Myocyte (in vitro differentiated cells): ENCODE measurements around the gene KRTAP19-3. TPM values are rescaled to one million over a fixed set of nuclear protein-coding genes. Genes with fewer than 3 reads are reported as not detected.
"Not testable (repeated sequence)": the region's sequence is repeated elsewhere in the genome, so short reads cannot be mapped to it uniquely, and the experiment has no call there.

Experiments used
- DNase-seq: peaks from one replicate; pipeline ENCODE4 v3.0.0-alpha.2; 2012; ENCODE audit warnings: low read depth
- polyA plus RNA-seq: library from polyadenylated mRNA; unstranded; fragments of >200 nt; gene quantifications from one replicate; pipeline ENCODE4 v1.2.1, GENCODE V29; 2012; ENCODE audit warnings: missing spikeins
- total RNA-seq: library from RNA; depleted of rRNA; stranded (reverse); fragments of >200 nt; gene quantifications from 2 replicates; pipeline ENCODE4 v1.2.3, GENCODE V29; 2014

The KRTAP19-3 gene
- total RNA-seq, result not detected in 2 replicates
- not detected for polyA plus RNA-seq

DNA sequence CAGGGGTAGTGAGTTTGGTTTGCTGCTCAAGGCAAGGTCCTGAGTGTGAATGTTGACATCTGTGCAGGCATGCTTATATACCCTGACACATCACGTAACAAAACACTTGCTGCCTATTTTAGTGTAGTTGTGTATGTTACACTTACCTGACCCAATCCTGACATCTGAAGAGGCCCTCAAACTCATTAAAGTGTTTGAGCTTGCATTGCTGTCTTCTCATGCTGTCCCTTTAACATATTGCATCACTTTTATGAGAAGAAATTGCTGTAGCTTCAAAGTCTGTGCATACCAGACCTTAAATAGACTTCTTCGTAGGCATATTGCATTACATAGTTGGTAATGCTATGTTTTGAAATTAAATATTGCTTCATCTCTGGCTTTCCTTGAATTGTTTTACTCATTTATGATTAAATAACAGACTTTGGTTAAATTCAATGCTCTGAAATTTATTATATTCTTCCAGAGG lies at the start of gene KRTAP19-3:
TSS of gene KRTAP19-3 (minus strand) at position 51 of the 466 bp plus-strand sequence. CDS start 56 bp downstream, outside the sequence.
- no peak for DNase-seq

DNA sequence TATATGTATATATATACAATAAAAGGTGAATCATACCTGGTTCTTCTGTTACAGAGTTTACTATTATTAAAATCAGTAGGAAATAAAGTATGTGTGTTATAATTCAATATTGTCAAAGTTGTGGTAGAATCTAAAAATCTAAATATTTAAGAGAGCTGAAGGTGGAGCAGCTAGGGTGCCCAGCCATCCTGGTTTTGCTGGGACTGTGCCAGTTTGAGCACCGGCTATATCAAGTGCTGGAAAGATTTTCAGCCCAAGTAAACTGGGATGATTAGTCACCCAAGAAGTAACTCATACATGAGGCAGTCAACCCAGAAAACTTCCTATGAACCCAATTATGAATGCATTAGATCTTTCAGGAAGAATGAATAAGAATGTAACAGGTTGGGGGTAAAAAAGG lies 27.1 kb upstream of the KRTAP19-3 start:
- DNase-seq, result no peak

DNA sequence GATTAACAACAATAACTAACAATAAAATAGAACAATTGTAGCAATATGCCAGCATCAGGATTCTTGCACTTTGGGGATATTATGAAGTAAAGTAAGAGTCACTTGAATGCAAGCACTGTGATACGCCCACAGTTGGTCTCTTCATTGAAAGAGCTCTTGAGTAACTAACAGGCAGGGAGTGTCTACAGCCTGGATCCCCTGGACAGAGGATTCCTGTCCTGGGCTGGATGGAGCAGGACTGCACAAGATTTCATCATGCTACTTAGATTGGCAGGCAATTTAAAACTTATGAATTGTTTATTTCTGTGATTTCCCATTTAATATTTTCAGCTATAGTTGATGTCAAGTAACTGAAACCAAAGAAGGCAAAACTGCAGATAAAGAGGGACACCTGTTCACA lies 23.9 kb upstream of the KRTAP19-3 start:
- DNase-seq, result no peak

DNA sequence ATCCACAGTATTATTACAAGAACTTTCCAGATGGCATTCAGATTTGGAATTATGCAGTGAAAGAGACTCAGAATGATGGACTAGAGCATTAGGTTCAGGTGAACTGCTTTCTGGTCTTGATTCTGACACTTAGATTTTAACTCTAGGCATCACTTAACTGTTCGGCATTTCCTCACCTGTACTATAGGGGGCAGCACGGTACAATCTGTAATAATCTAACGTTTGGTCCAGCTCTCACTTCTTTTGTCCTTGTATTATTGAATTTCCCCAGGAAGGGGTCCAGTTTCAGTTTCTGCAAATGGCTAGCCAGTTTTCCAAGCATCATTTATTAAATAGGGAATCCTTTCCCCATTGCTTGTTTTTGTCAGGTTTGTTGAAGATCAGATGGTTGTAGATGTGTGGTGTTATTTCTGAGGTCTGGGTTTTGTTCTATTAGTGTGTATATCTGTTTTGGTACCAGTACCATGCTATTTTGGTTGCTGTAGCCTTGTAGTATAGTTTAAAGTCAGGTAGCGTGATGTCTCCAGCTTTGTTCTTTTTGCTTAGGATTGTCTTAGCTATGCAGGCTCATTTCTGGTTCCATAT lies 13.9 kb upstream of the KRTAP19-3 start:
- not testable (repeated sequence) for DNase-seq

DNA sequence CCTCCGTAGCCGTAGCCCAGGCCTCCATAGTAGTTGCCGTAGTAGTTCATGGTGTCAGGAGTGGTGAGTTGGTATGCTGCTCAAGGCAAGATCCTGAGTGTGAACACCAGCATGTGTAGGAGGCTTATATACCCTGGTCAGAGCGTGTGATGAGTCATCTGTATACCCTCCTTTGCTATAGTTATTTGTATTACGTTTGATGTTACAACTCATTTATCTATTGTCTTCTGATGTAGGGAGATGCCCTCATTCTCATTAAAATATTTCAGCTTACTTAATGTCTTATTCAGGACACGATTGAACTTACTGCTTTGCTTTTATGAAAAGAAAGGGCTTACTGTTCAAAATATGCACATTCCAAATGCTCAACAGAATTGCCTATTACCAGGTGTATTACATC lies 10.2 kb upstream of the KRTAP19-3 start, which contains the start of gene KRTAP19-5:
TSS of gene KRTAP19-5 (minus strand) at position 101 of the 400 bp plus-strand sequence. CDS start at position 50, 51 bp downstream.
- DNase-seq, result no peak

DNA sequence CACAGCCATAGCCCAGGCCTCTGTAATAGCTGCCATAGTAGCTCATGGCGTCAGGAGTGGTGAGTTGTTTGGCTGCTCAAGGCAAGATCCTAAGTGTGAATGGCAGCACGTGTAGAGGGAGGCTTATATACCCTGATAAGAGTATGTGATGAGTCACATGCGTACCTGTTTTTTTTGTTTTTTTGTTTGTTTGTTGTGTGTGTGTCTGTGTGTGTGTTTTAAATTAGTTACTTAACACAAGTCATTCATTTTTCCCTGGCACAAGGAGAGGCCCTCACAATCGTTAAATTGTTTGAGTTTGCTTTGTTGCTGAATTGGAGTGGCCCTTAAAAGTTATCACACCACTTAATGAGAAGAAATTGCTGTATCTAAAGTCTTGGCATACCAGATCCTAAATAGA lies 5.3 kb upstream of the KRTAP19-3 start, which contains the start of gene KRTAP19-4:
TSS of gene KRTAP19-4 (minus strand) at position 101 of the 400 bp plus-strand sequence. CDS start at position 46, 55 bp downstream.
- no peak for DNase-seq

DNA sequence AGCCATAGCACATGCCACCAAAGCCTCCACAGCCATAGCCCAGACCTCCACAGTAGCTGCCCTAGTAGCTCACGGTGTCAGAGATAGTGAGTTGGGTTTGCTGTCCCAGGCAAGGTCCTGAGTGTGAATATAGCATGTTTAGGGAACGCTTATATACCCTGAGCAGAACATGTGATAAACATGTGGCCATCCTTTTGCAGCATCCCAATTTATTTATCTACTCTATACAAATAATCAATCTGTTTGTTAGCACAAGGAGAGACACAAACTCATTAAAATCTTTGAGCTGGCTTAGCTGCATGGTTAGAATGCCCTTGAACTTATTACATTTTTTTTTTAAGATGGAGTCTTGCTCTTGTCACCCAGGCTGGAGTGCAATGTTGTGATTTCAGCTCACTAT lies 4.5 kb downstream of the KRTAP19-3 start, which contains the start of gene KRTAP19-2:
TSS of gene KRTAP19-2 (minus strand) at position 101 of the 400 bp plus-strand sequence. CDS start at position 13, 88 bp downstream.
- DNase-seq, result no peak

DNA sequence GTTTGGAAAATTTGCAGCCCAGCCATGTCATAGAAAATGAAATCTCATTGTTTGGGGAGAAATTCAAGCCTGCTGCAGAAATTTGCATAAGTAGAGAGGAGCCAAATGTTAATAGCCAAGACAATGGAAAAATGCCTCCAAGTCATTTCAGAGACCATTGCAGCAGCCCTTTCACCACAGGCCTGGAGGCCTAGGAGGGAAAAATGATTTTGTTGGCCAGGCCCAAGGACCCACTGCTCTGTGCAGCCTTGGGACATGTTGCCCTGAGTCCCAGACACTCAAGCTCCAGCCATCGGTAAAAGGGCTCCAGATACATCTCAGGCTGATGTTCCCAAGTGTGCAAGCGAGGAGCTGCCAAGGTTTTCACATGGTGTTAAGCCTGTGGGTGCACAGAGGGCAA lies 5.6 kb downstream of the KRTAP19-3 start:
- DNase-seq, result no peak

DNA sequence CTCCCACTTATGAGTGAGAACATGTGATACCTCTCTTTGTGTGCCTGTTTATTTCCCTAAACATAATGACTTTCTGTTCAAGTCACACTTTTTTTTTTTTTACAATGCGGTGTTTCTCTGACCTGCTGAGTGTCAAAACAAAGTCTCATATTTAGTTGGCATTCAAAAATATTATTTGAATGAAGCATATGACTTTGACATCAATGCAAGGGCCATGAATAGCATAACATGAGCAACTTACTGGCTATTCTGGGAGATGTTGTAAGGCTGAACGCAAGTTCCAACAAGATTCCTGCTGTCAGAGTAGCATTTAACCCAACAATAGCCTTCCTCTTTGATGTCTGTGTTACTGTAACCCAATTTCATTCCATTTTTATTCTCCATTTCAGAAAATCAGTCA lies 9.7 kb downstream of the KRTAP19-3 start:
- DNase-seq, result no peak

DNA sequence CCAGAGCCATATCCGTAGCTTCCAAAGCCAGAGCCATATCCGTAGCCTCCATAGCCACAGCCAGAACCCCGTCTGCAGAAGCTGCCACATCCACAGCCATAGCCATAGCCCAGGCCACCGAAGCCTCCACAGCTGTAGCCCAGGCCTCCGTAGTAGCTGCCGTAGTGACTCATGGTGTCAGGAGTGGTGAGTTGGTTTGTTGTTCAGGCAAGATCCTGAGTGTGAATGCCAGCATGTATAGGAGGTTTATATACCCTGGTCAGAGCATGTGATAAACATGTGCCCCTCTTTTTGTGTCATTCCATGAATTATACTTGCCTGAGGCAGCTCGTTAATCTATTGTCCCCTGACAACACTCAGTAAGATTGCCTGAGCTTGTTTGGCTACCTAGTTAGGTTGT lies 11.7 kb downstream of the KRTAP19-3 start, which contains the start of gene KRTAP19-1:
TSS of gene KRTAP19-1 (minus strand) at position 223 of the 400 bp plus-strand sequence. CDS start at position 173, 50 bp downstream.
- no peak for DNase-seq

DNA sequence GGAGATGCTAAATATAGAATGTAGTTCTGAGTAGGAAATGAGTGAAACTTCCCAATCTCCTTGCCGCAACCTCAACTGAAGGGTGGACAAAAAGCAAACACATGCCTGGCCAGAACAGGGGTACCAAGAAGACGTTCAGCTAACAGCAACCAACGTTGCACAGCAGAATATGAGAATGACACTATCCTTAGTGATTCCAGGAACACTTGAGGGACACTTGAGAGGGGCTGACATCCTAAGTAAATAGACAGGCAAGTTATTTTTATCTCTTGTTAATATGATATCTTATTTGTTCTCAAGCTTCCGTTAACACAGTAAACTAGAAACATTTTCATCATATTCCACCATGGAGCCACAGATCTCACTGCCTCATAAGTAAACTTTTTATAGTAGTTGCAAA lies 12.6 kb downstream of the KRTAP19-3 start:
- DNase-seq, result no peak

DNA sequence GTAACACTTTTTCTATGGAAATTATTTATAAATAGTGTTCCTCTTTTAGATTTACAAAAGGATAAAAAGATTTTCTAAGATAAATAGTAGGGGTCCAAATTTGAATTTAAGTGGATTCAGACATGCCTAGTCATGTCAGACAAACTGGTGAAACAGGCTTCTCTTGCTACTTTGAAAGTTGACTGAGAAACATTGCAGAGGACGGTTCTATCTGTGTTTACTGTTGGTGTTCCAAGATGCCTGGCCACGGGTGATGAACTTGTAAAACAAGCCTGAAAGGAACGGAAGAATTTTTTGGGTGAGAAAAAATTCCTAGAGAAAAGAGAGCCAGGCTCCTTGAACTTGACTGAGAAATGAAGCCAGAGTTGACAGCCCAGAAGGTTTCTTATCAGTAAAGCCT lies 13.8 kb downstream of the KRTAP19-3 start:
- no peak for DNase-seq

DNA sequence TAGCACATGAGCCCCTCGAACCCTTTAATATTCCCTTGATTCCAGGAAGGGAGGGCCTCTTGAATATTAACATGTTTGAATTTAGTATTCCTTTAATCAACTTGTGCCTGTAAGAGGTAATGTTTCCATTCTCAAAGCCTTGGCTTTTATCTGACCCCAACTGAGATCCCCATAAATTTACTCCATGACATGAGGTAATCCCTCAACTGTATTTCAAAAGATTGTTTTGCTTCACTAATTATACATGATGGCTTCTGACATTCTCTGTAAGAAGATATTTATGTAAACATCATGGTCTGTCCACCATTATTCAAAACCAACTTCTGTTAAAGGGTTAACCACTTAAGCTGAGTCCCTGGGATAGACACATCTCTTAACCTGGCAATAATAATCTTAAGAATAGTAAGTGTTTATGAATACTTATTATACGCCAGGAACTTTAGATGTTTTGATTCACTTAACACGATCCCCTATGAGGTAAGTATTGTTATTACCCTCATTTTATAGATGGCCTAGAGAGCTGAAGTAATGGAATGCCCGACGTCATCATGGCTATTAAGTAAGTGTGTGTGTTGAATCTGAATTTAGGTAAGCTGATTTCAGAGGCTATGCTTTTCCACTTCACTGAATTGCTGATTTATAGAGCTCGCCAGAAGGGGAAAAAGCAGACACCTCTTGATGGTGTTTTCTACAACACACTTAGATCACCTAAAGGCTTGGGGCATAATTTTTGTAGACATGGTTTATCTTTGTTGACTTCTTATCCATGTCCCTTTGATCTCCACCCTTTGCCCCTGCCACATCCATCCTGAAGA lies 22.7 kb downstream of the KRTAP19-3 start:
- DNase-seq, result no peak

DNA sequence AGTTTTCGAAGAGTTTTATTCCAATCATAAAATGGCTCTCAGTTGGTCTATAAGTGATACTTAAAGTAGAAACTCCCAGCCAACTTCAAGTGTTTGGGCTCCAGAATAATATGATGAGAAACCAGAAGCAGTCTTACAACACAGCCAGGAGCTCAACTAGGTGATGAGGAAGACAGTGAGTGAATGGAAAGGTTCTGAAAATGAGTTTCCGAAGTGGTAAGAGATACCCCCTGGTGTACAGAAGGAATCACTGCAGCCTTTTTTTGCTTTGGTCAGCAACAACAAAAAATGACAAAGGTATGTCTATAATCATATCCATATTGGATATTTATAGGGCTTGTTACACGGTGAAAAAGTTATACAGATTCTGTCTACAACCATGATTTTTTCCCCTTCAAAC lies 28.1 kb downstream of the KRTAP19-3 start:
- DNase-seq, result no peak

DNA sequence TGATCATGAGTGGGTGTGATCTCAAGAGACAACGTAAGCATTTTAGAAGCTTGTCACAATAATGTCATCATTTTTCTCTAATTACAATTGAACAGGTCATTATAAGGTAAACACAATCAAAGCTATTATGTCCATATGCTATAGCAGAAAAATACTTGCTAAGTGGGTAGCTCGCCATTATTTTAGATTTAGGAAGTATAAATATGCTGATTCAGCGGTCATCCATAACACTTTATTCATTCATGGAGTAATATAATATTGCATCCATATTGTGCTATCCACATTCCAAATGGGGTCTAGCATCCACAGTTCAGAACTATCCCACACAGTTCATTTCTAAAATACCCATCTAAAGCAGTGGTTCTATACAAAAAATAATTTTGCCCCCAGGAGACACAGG lies 43.3 kb downstream of the KRTAP19-3 start:
- DNase-seq, result no peak

DNA sequence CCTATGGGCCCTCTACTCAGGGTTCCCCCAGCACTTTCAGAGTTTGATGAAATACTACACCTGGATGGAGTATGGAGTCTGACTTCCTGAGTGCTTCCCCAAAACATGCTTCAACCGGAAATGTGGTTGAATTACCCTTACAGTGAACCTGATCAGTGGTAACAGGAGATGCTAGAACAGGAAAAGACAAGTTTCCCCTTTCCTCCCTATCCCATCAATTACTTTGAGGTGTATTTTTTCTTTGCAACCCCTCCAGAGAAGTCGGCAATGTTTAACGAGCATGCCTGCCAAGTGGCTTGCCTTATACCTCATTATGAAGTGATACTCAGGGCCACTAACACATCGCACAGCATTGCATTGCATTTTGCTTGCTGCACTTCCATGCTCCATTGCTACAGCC lies 44.8 kb downstream of the KRTAP19-3 start:
- no peak for DNase-seq

DNA sequence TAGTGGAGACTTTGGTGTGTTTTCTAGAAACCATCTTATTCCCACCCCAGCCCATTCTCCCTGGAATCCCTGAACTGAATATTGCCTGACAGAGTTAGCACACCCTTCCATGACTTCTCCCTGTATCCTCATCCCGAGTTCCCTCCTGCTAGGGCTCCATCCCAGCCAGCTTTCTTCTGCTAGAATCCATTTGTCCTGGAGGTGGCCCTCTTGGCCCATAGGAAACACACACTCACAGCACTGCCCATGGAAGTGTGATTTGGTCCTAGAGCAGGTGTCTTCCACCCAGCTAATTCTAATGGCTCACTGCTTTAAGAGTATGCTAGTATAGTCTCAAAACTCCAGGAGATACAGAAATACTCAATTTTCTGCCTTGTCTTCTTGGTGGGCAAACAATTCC lies 47.6 kb downstream of the KRTAP19-3 start:
- DNase-seq, result no peak

DNA sequence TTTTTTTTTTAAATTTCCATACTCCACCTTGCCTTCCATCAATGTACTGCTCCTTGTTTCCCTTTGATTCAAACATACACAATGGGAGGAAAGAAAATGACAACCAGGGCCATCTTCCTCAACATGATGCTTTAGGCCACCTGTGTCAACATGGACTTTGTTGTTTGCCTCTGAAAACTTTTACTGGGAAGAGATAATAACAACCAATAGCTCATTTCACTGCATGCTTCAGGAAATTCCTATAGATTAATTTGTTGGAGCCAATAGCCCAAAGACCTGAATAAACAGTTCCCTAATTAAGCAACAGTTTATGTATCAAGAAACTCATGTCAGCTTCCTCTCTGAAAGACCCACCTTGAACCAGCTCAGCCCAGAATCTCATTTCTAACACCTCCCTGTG lies 48.6 kb downstream of the KRTAP19-3 start:
- no peak for DNase-seq
